SJSA1 (cell line): Measurements from ENCODE around the gene ATOH1. TPM values are rescaled to one million over a fixed set of nuclear protein-coding genes. Genes with fewer than 3 reads are reported as not detected.

Experiments
- DNase-seq, 2 experiments: peaks; one replicate each; pipeline ENCODE4 v3.0.0-alpha.2; 2015 to 2020; ENCODE audit warnings: low spot score in 2 of 2, low read depth in 1 of 2
- H3K27ac ChIP-seq: fragments of 250-450 bp; sonication (Bioruptor Pico); 2 replicates; pipeline ENCODE4 v1.5.1; 2020; ENCODE audit warnings: mild to moderate bottlenecking, moderate library complexity
- H3K27me3 ChIP-seq: fragments of 250-450 bp; sonication (Bioruptor Pico); replicated peaks from 2 replicates; pipeline ENCODE4 v1.5.1; 2020; ENCODE audit warnings: mild to moderate bottlenecking, moderate library complexity
- H3K36me3 ChIP-seq: fragments of 250-450 bp; sonication (Bioruptor Pico); 2 replicates; pipeline ENCODE4 v1.5.1; 2020; ENCODE audit warnings: mild to moderate bottlenecking
- H3K4me1 ChIP-seq: fragments of 250-450 bp; sonication (Bioruptor Pico); replicated peaks from 2 replicates; pipeline ENCODE4 v1.6.1; 2021; ENCODE audit warnings: mild to moderate bottlenecking
- H3K4me3 ChIP-seq: fragments of 250-450 bp; sonication (Bioruptor Pico); 2 replicates; pipeline ENCODE4 v1.5.1; 2020; ENCODE audit warnings: mild to moderate bottlenecking
- H3K9me3 ChIP-seq: fragments of 250-450 bp; sonication (Bioruptor Pico); replicated peaks from 2 replicates; pipeline ENCODE4 v1.5.1; 2020; ENCODE audit warnings: mild to moderate bottlenecking
- total RNA-seq: library from RNA; depleted of rRNA; stranded (reverse); fragments of >200 nt; shearing (Covaris generic); gene quantifications from 2 replicates; pipeline ENCODE4 v1.2.3, GENCODE V29; 2014

Gene ATOH1
- total RNA-seq, 1 experiment from 2014 or later, result not detected

DNA sequence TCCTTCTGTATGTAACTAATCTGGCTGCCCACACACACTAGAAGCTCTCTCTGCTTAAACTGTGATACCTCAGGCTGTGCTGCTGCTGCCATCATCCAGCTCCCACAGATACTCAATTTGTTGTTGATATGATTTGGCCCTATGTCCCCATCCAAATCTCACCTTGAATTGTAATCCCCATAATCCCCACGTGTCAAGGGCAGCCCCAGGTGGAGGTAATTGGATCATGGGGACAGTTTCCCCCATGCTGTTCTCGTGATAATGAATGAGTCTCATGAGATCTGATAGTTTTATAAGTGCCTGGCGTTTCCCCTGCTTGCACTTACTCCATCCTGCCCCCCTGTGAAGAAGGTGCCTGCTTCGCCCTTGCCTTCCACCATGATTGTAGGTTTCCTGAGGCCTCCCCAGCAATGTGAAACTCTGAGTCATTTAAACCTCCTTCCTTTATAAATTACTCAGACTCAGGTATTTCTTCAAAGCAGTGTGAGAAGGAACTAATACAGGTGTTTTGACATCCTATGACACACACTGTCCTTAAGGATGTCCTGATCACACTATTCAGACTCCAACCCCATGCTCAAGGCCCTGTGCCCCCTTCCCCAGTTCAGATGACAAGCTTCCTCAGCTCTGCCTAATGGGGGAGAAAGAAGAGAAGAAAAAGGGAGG, 2.9 kb upstream of the ATOH1 start:
- H3K27me3 ChIP-seq, result peaks cover 61% of the 10 kb centered on the region
- H3K36me3 ChIP-seq, result no peaks in the 10 kb centered on the region
- peaks cover 15% of the 10 kb centered on the region for H3K4me1 ChIP-seq
- H3K27ac ChIP-seq, result no peak overlapping the region
- H3K9me3 ChIP-seq, result no peaks in the 10 kb centered on the region
- H3K4me3 ChIP-seq, result no peak overlapping the region
- DNase-seq, result no peak

DNA sequence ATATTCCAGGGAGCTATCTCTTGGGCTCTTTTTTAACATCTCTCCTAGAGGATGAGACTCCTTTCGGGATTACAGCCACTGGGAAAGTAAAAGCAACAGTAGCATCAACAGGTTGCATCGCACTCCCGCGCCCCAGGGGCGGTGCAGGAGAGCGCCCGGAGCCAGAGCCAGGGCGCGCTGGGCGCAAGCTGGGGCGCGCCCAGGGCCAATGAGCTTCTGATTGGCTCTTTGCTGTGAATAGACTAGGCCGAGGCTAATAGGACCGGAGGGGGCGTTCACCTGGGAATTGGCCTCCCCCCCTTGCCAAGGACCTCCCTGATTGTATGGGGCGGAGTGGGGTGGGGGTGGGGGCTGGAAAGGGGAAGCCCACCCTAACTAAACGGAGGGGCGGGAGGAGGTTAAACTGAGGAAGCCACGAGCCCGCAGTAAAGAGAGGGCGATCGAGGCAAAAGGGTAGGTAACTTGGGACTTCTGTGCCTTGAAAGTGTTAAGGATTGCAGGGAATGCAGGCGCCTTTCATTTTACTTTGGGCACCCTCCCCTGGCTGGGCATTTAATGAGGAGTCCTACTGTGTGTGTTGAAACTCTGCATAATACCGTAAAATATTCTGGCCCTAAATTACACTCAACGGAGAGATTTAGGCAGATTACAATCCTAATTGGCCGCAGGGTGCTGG, 1.1 kb upstream of the ATOH1 start:
- peaks cover 15% of the 10 kb centered on the region for H3K4me1 ChIP-seq
- H3K27ac ChIP-seq, result no peak overlapping the region
- H3K9me3 ChIP-seq, result no peaks in the 10 kb centered on the region
- DNase-seq, result no peak
- H3K36me3 ChIP-seq, result no peaks in the 10 kb centered on the region
- no peak overlapping the region for H3K4me3 ChIP-seq
- H3K27me3 ChIP-seq, result peaks cover 75% of the 10 kb centered on the region

DNA sequence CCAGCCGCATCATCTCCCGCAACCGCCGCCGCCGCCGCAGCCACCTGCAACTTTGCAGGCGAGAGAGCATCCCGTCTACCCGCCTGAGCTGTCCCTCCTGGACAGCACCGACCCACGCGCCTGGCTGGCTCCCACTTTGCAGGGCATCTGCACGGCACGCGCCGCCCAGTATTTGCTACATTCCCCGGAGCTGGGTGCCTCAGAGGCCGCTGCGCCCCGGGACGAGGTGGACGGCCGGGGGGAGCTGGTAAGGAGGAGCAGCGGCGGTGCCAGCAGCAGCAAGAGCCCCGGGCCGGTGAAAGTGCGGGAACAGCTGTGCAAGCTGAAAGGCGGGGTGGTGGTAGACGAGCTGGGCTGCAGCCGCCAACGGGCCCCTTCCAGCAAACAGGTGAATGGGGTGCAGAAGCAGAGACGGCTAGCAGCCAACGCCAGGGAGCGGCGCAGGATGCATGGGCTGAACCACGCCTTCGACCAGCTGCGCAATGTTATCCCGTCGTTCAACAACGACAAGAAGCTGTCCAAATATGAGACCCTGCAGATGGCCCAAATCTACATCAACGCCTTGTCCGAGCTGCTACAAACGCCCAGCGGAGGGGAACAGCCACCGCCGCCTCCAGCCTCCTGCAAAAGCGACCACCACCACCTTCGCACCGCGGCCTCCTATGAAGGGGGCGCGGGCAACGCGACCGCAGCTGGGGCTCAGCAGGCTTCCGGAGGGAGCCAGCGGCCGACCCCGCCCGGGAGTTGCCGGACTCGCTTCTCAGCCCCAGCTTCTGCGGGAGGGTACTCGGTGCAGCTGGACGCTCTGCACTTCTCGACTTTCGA, 654 bp downstream of the ATOH1 start:
- H3K9me3 ChIP-seq, result no peaks in the 10 kb centered on the region
- no peak for DNase-seq
- peaks cover 74% of the 10 kb centered on the region for H3K27me3 ChIP-seq
- H3K36me3 ChIP-seq, result no peaks in the 10 kb centered on the region
- no peak overlapping the region for H3K4me3 ChIP-seq
- H3K4me1 ChIP-seq, result peaks cover 15% of the 10 kb centered on the region
- H3K27ac ChIP-seq, result no peak overlapping the region

DNA sequence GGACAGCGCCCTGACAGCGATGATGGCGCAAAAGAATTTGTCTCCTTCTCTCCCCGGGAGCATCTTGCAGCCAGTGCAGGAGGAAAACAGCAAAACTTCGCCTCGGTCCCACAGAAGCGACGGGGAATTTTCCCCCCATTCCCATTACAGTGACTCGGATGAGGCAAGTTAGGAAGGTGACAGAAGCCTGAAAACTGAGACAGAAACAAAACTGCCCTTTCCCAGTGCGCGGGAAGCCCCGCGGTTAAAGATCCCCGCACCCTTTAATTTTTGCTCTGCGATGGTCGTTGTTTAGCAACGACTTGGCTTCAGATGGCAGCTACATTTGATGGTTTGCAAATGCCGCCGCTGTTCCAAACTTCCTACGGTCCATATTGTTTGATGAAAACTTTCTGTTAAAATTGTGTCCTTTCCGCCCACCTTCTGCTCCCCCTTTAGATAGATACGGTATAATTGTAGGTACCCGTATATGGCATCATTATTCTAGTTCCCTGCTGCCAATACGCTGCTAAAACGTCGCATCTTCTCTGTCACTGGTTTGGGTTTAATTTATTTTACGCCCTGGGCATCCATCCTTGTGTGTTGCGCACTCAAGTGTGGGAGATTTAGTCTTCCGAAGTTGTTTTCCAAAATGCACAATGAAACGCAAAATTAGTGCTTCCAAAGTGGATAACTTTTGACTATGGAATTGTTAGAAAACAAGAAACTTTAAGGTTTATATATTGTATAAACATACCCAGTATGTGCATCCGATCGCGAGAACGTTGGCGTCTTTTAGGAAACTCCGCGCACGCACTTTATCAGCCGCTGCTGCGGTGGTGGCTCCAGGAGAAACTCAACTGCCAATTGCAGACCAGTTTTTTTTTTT, 1.5 kb downstream of the ATOH1 start:
- no peaks in the 10 kb centered on the region for H3K36me3 ChIP-seq
- H3K9me3 ChIP-seq, result no peaks in the 10 kb centered on the region
- peaks cover 15% of the 10 kb centered on the region for H3K4me1 ChIP-seq
- H3K27me3 ChIP-seq, result peaks cover 71% of the 10 kb centered on the region
- DNase-seq, result no peak
- H3K4me3 ChIP-seq, result no peak overlapping the region
- H3K27ac ChIP-seq, result no peak overlapping the region

DNA sequence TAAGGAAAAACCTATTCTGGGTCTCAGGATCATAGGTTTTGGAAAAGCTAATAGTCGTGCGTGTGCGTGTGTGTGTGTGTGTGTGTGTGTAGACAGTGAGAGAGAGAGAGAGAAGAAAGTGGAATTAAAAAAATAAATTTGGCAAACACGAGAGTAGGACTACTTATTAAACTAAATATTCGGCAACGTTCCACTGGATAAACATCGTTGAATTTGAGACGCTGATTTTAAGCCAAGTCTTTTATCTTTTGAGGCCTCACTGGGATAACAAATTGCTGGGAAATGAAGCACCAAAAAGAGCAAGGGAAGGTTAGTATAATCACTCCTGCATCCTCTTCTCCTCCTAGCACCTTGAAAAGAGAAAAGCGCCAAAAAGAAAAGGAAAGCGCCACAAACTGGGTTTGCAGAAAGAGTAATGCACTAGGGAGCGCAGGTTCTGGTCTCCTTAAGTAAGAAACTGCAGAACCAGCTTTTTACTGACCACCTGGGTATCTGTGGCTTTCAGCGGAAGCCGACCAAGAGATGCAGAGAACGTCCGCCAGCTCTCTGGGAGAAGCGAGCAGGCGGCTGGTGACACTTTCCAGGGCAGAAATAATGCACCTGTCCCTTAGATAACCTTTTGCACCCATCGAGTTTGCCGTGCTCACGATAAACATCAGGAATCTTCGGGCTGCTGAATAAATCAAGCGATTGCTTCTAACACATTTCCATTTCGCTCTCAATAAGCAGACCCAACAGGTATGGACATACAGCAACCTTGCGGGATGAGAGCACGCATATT, 3.4 kb downstream of the ATOH1 start:
- H3K27ac ChIP-seq, result no peak overlapping the region
- no peak overlapping the region for H3K4me3 ChIP-seq
- H3K9me3 ChIP-seq, result no peaks in the 10 kb centered on the region
- H3K36me3 ChIP-seq, result no peaks in the 10 kb centered on the region
- peaks cover 32% of the 10 kb centered on the region for H3K4me1 ChIP-seq
- no peak for DNase-seq
- peaks cover 62% of the 10 kb centered on the region for H3K27me3 ChIP-seq

DNA sequence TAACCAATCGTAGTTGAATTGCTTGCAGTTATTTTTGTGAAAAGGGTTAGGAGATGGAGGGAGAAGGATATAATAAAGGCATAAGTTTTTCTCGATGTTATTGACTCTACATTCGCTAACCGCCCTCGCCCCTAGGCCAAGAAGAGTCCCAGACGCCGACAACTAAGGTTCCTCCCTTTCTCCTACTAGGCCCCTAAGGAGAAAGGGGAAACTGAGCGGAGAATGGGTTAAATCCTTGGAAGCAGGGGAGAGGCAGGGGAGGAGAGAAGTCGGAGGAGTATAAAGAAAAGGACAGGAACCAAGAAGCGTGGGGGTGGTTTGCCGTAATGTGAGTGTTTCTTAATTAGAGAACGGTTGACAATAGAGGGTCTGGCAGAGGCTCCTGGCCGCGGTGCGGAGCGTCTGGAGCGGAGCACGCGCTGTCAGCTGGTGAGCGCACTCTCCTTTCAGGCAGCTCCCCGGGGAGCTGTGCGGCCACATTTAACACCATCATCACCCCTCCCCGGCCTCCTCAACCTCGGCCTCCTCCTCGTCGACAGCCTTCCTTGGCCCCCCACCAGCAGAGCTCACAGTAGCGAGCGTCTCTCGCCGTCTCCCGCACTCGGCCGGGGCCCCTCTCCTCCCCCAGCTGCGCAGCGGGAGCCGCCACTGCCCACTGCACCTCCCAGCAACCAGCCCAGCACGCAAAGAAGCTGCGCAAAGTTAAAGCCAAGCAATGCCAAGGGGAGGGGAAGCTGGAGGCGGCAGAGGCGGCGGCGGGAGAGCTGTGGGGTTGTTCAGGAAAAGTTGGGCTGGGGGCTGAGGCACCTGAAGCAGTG, 5.9 kb downstream of the ATOH1 start:
- Histone ChIP-seq H3K9me3 (no peaks in the 10 kb centered on the region), H3K36me3 (no peaks in the 10 kb centered on the region), H3K27me3 (peaks cover 38% of the 10 kb centered on the region), H3K27ac (no peak overlapping the region), H3K4me1 (peaks cover 20% of the 10 kb centered on the region), H3K4me3 (no peak overlapping the region)
- DNase-seq, result no peak

DNA sequence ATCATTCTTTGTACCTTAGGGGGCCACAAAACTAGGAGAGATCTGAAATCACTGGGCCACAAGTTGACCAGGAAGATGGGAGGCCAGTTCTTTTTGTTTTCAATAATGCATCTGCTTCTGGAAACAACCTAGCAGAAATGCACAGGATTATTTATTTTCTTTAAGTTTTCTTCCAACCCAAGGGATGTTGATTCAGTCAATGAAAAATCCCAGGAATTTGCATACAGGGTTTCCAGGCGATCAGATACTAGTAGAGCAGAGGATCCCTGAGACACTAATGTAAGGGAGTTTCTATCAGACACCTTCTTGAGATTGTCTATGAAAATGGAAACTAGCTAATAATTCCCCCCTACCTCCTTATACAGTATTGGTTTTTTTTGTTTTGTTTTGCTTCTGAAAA, 7.4 kb downstream of the ATOH1 start:
- Histone ChIP-seq H3K4me3 (no peak overlapping the region), H3K27me3 (peaks cover 23% of the 10 kb centered on the region), H3K9me3 (no peaks in the 10 kb centered on the region)

DNA sequence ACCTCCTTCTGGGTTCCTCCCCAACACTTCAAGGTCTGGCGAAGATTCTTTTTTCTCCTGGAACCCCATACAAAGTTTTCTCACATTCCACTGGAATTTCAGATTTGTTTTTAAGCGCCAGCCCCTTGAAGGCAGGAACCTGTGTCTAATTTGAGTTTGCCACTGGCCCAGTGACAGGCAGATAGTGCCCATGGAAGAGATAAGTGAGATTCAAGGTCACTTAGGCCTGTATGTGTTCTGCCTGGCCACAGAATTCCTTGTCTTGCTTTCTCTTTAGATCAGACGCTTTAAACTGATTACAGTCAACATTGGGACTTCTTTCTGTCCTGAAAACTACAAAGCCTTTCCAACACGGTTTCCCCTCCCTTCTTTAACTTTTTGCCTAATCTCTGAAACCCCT, 11.2 kb downstream of the ATOH1 start:
- DNase-seq, result no peak
- H3K27me3 ChIP-seq, result 0 out of 2 replicates have a peak, but pooled peaks cover 3% of the 10 kb centered on the region
- H3K4me1 ChIP-seq, result peaks cover 18% of the 10 kb centered on the region
- H3K9me3 ChIP-seq, result no peaks in the 10 kb centered on the region
- no peak overlapping the region for H3K4me3 ChIP-seq
- H3K27ac ChIP-seq, result no peak overlapping the region
- no peaks in the 10 kb centered on the region for H3K36me3 ChIP-seq

More for the DNA sequence above, 7.4 kb downstream of the ATOH1 start:
- H3K4me1 ChIP-seq, result peaks cover 18% of the 10 kb centered on the region
- H3K36me3 ChIP-seq, result no peaks in the 10 kb centered on the region
- DNase-seq, result peak in 1 of 2 experiments; percentile 59
- H3K27ac ChIP-seq, result peak overlapping the region; percentile 21

DNA sequence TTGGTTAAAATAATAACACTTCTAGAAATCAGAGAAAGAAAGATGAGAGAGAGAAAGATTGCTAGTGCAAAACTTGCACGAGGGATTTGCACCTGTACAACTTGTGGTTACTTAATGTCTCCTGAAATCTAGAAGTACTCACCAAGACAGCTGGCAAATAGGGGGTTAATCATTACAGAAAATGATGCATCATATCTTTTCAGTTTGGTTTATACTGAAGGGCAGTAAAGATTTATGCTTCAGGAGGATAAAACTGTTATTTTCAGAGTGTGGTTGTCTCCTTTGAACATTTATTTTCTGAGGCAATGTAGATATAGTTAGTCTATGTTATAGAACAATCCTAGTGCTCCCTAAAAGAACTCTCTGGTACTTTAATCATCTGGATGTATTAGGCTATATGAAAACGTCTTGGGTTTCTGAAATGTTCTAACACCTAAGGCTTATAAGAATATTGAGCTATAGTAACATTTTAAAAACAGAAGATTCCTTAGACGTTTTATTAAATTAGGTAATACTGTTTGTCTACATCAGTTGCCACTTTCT, 13.3 kb downstream of the ATOH1 start:
- H3K9me3 ChIP-seq, result no peaks in the 10 kb centered on the region
- DNase-seq, result no peak
- H3K27me3 ChIP-seq, result 0 out of 2 replicates have a peak, but pooled peaks cover 9% of the 10 kb centered on the region
- H3K4me3 ChIP-seq, result no peak overlapping the region
- H3K4me1 ChIP-seq, result peaks cover 2% of the 10 kb centered on the region
- no peak overlapping the region for H3K27ac ChIP-seq
- H3K36me3 ChIP-seq, result no peaks in the 10 kb centered on the region

DNA sequence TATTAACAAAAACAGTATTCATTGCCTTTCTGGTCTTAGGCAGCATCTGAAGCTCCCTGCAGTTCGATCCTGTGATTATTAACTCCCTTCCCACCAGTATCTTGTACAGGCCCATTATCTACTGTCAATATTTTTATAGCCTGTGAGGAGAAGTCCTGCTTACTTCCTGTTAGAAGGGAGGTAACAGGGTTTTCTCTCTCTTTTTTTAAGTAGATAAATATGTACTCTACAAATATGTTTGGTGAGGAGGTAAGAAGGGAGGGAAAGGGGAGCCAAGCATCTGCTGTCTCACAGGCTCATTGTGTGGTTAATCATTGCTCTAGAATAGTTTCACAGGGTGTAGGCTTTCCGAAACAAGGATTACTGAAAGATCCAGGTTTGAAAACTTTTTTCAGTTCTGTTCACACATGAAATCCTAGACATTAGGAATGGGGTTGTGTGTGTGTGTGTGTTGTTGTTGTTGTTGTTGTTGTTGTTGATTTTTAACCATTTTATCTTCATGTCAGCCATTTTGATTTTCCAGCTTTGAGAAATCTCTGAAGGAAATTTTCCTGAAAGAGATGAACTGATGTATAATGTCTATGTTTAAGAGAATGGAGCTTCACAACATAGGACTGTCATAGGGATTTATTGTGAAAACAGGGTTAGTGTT, 14.2 kb downstream of the ATOH1 start:
- 0 out of 2 replicates have a peak, but pooled peaks cover 12% of the 10 kb centered on the region for H3K27me3 ChIP-seq
- no peaks in the 10 kb centered on the region for H3K36me3 ChIP-seq
- DNase-seq, result no peak
- no peak overlapping the region for H3K4me3 ChIP-seq
- no peaks in the 10 kb centered on the region for H3K4me1 ChIP-seq
- H3K27ac ChIP-seq, result no peak overlapping the region
- H3K9me3 ChIP-seq, result no peaks in the 10 kb centered on the region

DNA sequence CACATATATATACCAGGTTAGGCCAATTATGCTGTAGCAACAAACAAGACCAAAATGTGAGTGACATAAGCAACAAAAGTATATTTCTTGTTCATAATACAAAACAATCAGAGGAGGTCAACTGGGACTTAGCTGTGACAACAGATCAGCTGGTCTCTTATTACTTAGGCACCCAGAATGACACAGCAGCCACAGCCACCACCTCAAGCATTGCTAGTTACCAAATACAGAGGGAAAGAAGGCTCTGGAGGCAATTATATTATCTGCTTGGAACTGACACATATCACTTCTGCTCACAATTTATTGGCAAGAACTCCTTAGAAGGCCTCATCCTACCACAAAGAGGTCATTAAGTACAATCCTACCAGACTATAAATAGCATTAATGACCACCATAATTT, 15.2 kb downstream of the ATOH1 start:
- Histone ChIP-seq H3K4me1 (no peaks in the 10 kb centered on the region), H3K36me3 (no peaks in the 10 kb centered on the region), H3K4me3 (no peak overlapping the region), H3K27me3 (peaks cover 12% of the 10 kb centered on the region; the same call in 1 of the 2 replicates), H3K27ac (no peak overlapping the region), H3K9me3 (no peaks in the 10 kb centered on the region)
- no peak for DNase-seq
